HepG2 (cell line): ENCODE results near the gene FBXO7. TPM values are rescaled to one million over a fixed set of nuclear protein-coding genes. Genes with fewer than 3 reads are reported as not detected.

Source experiments
- AGO2 ChIP-seq: fragments of 200-400 bp; formaldehyde crosslinking; optimal IDR thresholded peaks from 2 replicates; pipeline ENCODE3; 2017; ENCODE audit warnings: mild to moderate bottlenecking, low read depth, low read length, moderate library complexity
- ARID3A ChIP-seq: IDR thresholded peaks from 2 replicates; pipeline ENCODE4 v1.6.1; 2012; ENCODE audit warnings: low read depth, low read length, improper control_type of control experiment
- ATAD3A ChIP-seq: sonication (generic); formaldehyde crosslinking; IDR thresholded peaks from 2 replicates; pipeline ENCODE4 v1.4.0; 2020; ENCODE audit warnings: missing genetic modification reagents
- BCLAF1 ChIP-seq: fragments of 450-650 bp; IDR thresholded peaks from 2 replicates; pipeline ENCODE4 v1.6.1; 2017; ENCODE audit warnings: mild to moderate bottlenecking
- CEBPB ChIP-seq: IDR thresholded peaks from 2 replicates; pipeline ENCODE4 v1.6.1; 2011; ENCODE audit warnings: low read depth, low read length, improper control_type of control experiment, borderline replicate concordance
- ELF4 ChIP-seq: sonication (generic); formaldehyde crosslinking; IDR thresholded peaks from 2 replicates; pipeline ENCODE4 v1.5.0; 2020; ENCODE audit warnings: missing genetic modification reagents, mild to moderate bottlenecking, moderate library complexity, borderline replicate concordance
- IRF9 ChIP-seq: sonication (generic); formaldehyde crosslinking; IDR thresholded peaks from 2 replicates; pipeline ENCODE4 v1.8.0; 2022; ENCODE audit warnings: missing genetic modification reagents, mild to moderate bottlenecking, borderline replicate concordance
- MLX ChIP-seq: IDR thresholded peaks from 2 replicates; pipeline ENCODE4 v1.6.1; 2016
- SP1 ChIP-seq, 2 experiments: fragments of 450-650 bp in 1 of 2; sonication (generic) in 1 of 2; formaldehyde crosslinking in 1 of 2; IDR thresholded peaks; 2 replicates each; pipeline versions ENCODE4 v1.4.0 to v1.6.1; 2016 to 2020; ENCODE audit warnings: missing genetic modification reagents in 1 of 2
- TBP ChIP-seq: sonication (generic); formaldehyde crosslinking; IDR thresholded peaks from 2 replicates; pipeline ENCODE4 v1.5.0; 2020; ENCODE audit warnings: missing genetic modification reagents
- TFAP4 ChIP-seq: sonication (generic); IDR thresholded peaks from 2 replicates; pipeline ENCODE4 v1.6.1; 2016; ENCODE audit warnings: low read depth, borderline replicate concordance
- ZBTB46 ChIP-seq: sonication (generic); formaldehyde crosslinking; IDR thresholded peaks from 2 replicates; pipeline ENCODE4 v1.4.0; 2020; ENCODE audit warnings: mild to moderate bottlenecking, missing genetic modification reagents, borderline replicate concordance
- ZMYM4 ChIP-seq: sonication (generic); formaldehyde crosslinking; IDR thresholded peaks from 2 replicates; pipeline ENCODE4 v1.8.1; 2023; ENCODE audit warnings: mild to moderate bottlenecking, missing genetic modification reagents
- ZNF503 ChIP-seq: sonication (generic); formaldehyde crosslinking; IDR thresholded peaks from 2 replicates; pipeline ENCODE4 v1.4.0; 2020; ENCODE audit warnings: missing genetic modification reagents
- ZNF766 ChIP-seq: sonication (generic); formaldehyde crosslinking; IDR thresholded peaks from 2 replicates; pipeline ENCODE4 v1.5.0; 2020; ENCODE audit warnings: missing genetic modification reagents, borderline replicate concordance
- ZNF772 ChIP-seq: sonication (generic); formaldehyde crosslinking; IDR thresholded peaks from 2 replicates; pipeline ENCODE4 v1.5.0; 2020; ENCODE audit warnings: mild to moderate bottlenecking, missing genetic modification reagents
- polyA plus RNA-seq, 8 experiments: library from polyadenylated mRNA; depleted of rRNA in 3 of 8; stranded (reverse) in 7 of 8; unstranded in 1 of 8; fragments of >200 nt; fragmentation: Illumina TruSeq in 4 of 8; extraction: Trizol in 4 of 8; gene quantifications; 2 replicates each; pipeline versions ENCODE4 v1.2.1 to v1.2.3, GENCODE V29; 2011 to 2016; ENCODE audit warnings: low read depth in 4 of 8, missing spikeins in 1 of 8, mixed read lengths in 1 of 8; ENCODE audit not compliant: insufficient read depth in 1 of 8
- total RNA-seq, 5 experiments: library from RNA; depleted of rRNA; stranded (reverse); fragments of >200 nt; fragmentation: Illumina TruSeq; extraction: Trizol; gene quantifications; 2 replicates each; pipeline ENCODE4 v1.2.3, GENCODE V29; 2016; ENCODE audit warnings: low read depth in 1 of 5

Gene FBXO7
- total and polyA plus RNA-seq, 2 of the 13 experiments (the other 11 are each of a cell fraction or from before 2014, with no cell fraction given), result 105 to 172 TPM

- 0 out of 2 replicates have a peak, but pooled peaks have one; percentile 61 for TF ChIP-seq ZNF503 (CRISPR knock-in tag)
- no peak for TF ChIP-seq SP1 (IDR thresholded peaks at IDR 0.05)
- no peak for TF ChIP-seq SP1 (CRISPR knock-in tag; IDR thresholded peaks at IDR 0.05)
- TF ChIP-seq ATAD3A, result no peak
- no peak for TF ChIP-seq IRF9 (CRISPR knock-in tag)
- no peak for TF ChIP-seq CEBPB
- no peak for TF ChIP-seq ZNF772 (CRISPR knock-in tag)
- no peak for TF ChIP-seq ARID3A
- peak; percentile 82; the same call in 1 of the 2 replicates for TF ChIP-seq TFAP4
- no peak for TF ChIP-seq AGO2
- no peak for TF ChIP-seq TBP (CRISPR knock-in tag)
- TF ChIP-seq ZNF766 (CRISPR knock-in tag), result peak; percentile 89; the same call in 1 of the 2 replicates
- TF ChIP-seq BCLAF1, result no peak
- 0 out of 2 replicates have a peak, but pooled peaks have one; percentile 28 for TF ChIP-seq MLX (CRISPR knock-in tag)
- TF ChIP-seq ZMYM4, result peak; percentile 70
- TF ChIP-seq ZBTB46, result no peak
- TF ChIP-seq ELF4, result no peak
These were observed 54.7 kb downstream of the FBXO7 start (continued) for GRCh38 chr22:32528984-32529982.
